ENCODE data around the gene NKAIN4.

NKAIN4 gene

GRCh38 chr20:63218701-63219446 lies 35.4 kb downstream of the NKAIN4 start:
- no peak for DNase-seq (ENCODE audit: low read depth)

- DNase-seq (ENCODE audit: low read depth), result no peak
Observed at GRCh38 chr20:63217706-63218105, 36.6 kb downstream of the NKAIN4 start.

DNA sequence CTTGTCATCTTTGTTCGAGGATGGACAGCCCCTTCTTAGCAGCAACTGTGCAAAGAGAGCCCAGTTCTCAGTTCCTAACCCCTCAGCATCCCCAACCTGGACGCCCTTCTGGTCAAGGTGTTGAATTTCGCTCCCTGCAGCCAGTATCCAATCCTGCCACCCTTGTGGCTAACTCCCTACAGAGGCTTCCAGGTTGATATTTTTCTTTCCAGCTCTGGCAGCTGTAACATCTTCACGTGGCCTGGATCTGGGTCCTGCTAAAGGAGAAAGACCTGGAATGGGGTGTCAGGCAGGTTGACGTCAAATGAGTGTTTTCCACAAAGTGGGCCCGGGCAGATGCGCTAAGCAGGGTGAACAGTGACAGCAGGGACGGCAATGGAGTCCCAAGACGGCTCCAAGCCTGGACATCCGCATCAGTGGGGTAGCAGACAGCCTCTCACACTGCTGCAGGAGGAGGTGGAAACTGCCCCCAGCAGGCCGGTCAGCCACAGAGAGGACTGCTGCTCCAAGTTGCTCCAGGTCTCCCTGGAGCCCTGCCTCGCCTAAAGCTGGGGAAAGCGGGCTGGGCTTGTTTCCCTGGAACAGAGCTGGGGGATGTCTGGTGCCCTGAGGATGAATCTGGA lies 37.3 kb downstream of the NKAIN4 start:
- DNase-seq (ENCODE audit: low read depth), result no peak

- DNase-seq (ENCODE audit: low read depth), result peak; percentile 84
Observed at GRCh38 chr20:63216041-63216848, 38.0 kb downstream of the NKAIN4 start, which contains the start of gene YTHDF1. YTHDF1 (minus strand) TSS chr20:63216131; CDS start chr20:63215892, 239 bp downstream.

GRCh38 chr20:63215101-63216040 lies 38.9 kb downstream of the NKAIN4 start:
- peak; percentile 66 for DNase-seq (ENCODE audit: low read depth)

GRCh38 chr20:63214514-63214913 lies 39.7 kb downstream of the NKAIN4 start:
- no peak for DNase-seq (ENCODE audit: low read depth)

- DNase-seq (ENCODE audit: low read depth), result peak; percentile 78
Observed at GRCh38 chr20:63212792-63213191, 41.5 kb downstream of the NKAIN4 start.

- DNase-seq (ENCODE audit: low read depth), result peak; percentile 33
Observed at GRCh38 chr20:63212393-63212730, 41.9 kb downstream of the NKAIN4 start.

DNA sequence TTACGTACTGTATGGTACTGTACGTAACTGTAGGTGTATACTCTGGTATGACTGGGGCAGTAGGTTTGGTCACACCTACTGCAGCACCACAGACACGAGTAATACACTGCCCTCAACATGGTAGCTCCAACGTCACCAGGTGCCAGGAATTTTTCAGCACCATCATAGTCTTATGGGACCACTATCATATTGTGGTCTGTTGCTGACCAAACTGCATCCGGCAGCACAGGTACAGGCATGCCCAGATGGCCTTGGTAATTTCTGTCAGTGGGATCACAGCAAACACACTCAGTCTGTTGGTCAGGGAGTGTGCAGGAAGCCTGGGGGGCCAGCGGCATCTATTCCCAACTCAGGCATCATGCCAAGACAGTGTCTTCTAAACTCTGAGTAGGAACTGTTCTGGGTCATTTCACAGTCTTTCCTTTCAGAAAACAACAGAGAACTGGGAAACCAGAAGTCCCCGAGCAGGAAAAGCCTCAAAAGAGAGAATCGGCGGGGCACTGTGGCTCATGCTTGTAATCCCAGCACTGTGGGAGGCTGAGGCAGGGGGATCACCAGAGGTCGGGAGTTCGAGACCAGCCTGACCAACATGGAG lies 44.2 kb downstream of the NKAIN4 start:
- no peak for DNase-seq (ENCODE audit: low read depth)

GRCh38 chr20:63208346-63208909 lies 45.8 kb downstream of the NKAIN4 start:
- DNase-seq (ENCODE audit: low read depth), result no peak

DNA sequence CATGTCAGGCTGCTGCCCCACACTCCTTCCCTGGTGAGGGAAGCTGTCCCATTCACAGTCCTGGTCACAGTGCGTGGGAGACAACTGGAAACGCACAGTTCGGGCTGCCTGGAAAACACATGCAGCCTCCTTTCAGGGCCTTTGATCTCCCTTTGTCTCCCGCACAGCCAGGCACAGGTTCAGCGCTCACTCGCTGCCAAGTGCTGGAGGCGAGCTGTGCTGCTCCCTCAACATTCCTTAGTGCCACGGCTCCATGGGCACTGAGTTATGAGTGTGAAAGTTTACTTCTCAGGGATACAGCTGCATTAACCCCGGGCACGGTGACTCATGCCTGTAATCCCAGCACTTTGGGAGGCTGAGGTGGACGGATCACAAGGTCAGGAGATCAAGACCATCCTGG lies 47.4 kb downstream of the NKAIN4 start:
- DNase-seq (ENCODE audit: low read depth), result peak; percentile 86

- DNase-seq (ENCODE audit: low read depth), result no peak
Observed at GRCh38 chr20:63205896-63206295, 48.4 kb downstream of the NKAIN4 start.

DNA sequence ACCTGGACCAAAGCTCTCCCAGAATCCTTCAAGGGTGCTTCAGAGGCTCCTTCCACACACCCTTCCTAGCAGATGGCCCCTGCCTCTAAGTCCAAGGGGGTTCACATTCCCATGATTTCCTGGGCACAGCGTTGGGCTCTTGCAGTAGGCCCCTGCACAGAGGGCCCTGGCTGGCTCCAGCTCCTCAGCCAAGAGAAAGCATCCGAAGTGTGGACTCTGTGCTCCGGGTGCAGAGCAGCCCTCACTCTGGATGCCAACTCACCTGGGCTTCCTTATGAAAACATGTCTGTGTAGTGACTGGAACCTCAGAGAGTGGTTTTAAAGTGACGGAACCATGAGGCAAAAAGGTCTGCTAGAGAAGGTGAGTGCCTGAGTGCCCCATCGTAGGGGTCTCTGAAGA lies 49.9 kb downstream of the NKAIN4 start:
- no peak for DNase-seq (ENCODE audit: low read depth)

DNA sequence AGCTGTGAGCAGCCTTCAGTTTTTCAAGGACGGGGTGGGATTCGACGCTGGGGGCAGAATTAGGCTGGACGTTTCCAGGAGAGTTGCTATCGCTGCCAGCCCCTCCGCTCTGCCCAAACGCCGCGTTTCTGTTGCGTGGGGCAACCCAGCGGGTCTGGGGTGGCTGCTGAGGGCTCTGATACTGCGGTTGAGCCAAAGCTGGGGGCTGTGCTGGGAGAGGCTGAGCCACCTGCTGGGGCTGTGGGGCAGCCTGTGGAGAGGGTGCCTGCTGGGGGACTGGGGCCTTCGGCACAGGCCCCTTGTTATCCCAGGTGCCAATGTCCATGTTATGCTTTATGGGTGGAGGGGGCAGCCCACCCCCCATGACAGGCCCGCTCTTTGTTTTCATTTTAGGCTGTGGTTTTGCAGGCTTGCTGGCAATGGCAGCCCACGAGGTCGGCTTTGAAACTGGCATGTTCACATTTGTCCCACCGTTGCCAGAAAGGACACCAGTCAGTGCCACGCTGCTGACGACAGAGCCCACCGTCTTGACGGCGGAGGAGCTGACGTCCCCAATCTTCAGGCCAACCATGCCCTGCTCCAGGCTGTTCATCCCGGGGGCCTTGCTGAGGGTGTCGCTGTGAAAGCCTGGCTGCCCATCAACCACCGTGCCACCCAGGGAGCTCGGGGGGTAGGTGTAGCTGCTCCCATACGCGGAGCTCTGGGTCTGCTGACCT lies 51.3 kb downstream of the NKAIN4 start:
- no peak for DNase-seq (ENCODE audit: low read depth)

DNA sequence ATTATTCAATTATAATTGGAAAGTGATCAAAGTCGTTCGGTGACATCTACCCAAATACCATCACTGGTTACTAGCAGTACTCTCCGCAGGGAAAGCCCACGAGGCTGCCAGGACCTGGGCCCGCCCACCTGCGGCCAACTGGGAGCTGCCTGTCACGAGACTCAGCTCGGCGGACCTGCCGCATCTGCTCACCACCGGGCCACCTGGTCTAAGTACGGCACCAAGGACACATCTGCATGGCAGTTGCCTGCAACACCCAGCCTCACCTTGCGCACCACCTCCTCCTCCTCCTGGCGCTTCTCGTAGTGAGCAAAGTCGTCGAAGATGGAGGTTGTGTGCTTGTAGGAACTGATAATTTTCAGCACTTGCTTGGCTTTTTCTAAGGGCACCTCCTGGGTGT lies 52.2 kb downstream of the NKAIN4 start:
- DNase-seq (ENCODE audit: low read depth), result no peak

DNA sequence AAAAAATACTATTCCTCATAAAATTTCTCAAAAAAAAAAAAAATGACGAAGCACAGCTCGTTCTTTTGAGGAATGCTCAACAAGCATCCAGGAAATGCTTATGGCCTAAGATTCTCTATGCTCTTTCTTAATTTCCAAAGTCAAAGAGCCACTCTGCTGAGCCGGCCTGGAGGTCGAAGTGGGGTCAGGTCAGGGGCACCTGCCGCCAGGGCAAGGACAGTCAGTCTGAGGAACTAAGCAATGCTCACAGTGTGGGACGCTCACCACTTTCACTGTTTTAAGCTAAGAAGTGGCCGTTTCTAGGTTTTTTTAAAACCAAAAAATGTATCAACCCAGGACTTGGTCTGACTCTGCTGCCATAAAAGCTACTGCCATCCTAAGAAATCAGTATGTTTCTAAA lies 55.7 kb downstream of the NKAIN4 start:
- no peak for DNase-seq (ENCODE audit: low read depth)

- DNase-seq (ENCODE audit: low read depth), result peak; percentile 25
Observed at GRCh38 chr20:63196768-63197470, 57.3 kb downstream of the NKAIN4 start.

DNA sequence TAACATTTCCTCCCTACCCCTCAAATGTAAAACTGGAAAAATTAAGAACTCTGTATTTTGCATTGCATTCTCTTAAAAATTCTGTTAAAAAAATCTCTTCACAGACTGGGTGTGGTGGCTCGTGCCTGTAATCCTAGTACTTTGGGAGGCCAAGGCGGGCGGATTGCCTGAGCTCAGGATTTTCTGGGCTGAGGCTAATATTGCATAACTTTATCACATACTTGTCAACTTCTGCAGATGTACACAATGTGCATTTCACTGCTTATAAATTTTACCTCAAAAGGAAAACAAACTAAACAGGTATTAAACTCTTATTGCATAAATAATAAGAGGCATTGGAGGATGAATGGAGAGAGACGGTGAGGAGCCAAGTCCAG lies 59.5 kb downstream of the NKAIN4 start:
- DNase-seq (ENCODE audit: low read depth), result no peak

DNA sequence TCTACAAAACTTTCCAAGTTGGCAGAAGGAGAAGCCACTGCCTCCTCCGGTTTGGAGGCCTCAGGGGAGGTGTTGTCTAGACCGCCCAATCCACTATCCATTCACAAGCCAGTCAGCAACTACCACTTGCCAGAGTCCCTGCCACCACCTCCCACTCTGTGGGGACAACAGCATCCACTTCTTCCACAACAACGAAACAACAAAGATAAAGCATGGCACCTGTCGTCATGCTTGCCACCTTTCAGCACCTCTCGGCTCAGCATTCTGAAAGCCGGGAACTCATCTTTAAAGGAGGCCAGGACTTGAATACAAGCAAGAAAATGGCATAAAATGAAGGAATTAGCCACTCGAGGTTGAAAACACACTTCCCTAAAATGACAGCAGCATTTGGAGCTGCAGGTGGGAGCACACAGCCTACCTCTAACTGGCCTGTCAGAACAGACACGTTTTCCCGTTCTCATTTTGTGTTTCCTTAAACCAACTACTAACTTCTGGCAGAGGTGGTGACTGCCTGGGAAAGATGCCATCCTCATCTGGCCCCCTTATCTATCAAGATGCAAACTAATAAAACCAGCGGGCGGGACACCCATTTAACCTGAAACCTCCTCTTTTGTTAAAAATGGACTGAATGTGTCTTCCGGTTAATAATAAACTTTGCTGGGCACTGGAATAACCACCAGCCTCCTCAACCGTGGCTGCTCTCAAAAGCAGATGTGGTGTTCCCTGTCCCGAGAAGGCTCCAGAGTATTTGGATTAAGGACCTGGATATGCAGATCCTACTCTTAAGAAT lies 60.1 kb downstream of the NKAIN4 start:
- no peak for DNase-seq (ENCODE audit: low read depth)

All from amniotic epithelial cell (primary cell).